Mesenchymal stem cell (in vitro differentiated cells and primary cell): ENCODE results near the gene GNPTG.

Experiments
- DNase-seq: peaks from one replicate; pipeline ENCODE4 v3.0.0-alpha.2; 2013
- H2AFZ ChIP-seq: one replicate; pipeline ENCODE4 v1.6.1; 2013; ENCODE audit warnings: low read depth, mild to moderate bottlenecking, control low read depth, inconsistent platforms, low read length, moderate library complexity
- H2AK5ac ChIP-seq: 2 replicates; pipeline ENCODE4 v1.6.1; 2013; ENCODE audit warnings: low read length, moderate library complexity, mild to moderate bottlenecking, inconsistent platforms; ENCODE audit not compliant: severe bottlenecking
- H2BK120ac ChIP-seq: one replicate; pipeline ENCODE4 v1.6.1; 2013; ENCODE audit warnings: low read depth, mild to moderate bottlenecking, inconsistent platforms, low read length, moderate library complexity
- H2BK12ac ChIP-seq, 2 experiments: one replicate each; pipeline ENCODE4 v1.6.1; 2013; ENCODE audit warnings: inconsistent platforms in 2 of 2, low read length in 2 of 2, mild to moderate bottlenecking in 2 of 2, moderate library complexity in 2 of 2, control low read depth in 1 of 2
- H2BK15ac ChIP-seq: one replicate; pipeline ENCODE4 v1.6.1; 2013; ENCODE audit warnings: mild to moderate bottlenecking, low read depth, inconsistent platforms; ENCODE audit not compliant: poor library complexity, severe bottlenecking
- H2BK5ac ChIP-seq: 2 replicates; pipeline ENCODE4 v1.6.1; 2013; ENCODE audit warnings: low read depth, mild to moderate bottlenecking, low read length, control low read depth, inconsistent platforms; ENCODE audit not compliant: poor library complexity, severe bottlenecking
- H3K14ac ChIP-seq, 2 experiments: one replicate each; pipeline ENCODE4 v1.6.1; 2013; ENCODE audit warnings: inconsistent platforms in 2 of 2, low read length in 2 of 2, control low read depth in 1 of 2, mild to moderate bottlenecking in 1 of 2, moderate library complexity in 1 of 2
- H3K18ac ChIP-seq, 2 experiments: one replicate each; pipeline ENCODE4 v1.6.1; 2013; ENCODE audit warnings: inconsistent platforms in 2 of 2, low read length in 2 of 2, control low read depth in 1 of 2, low read depth in 1 of 2, mild to moderate bottlenecking in 1 of 2
- H3K23ac ChIP-seq, 2 experiments: one replicate each; pipeline ENCODE4 v1.6.1; 2013; ENCODE audit warnings: inconsistent platforms in 2 of 2, low read length in 2 of 2, mild to moderate bottlenecking in 2 of 2, moderate library complexity in 2 of 2, control low read depth in 1 of 2
- H3K27ac ChIP-seq: 2 replicates; pipeline ENCODE4 v1.5.1; 2013; ENCODE audit warnings: mild to moderate bottlenecking, moderate library complexity, low read length, control low read depth, inconsistent platforms; ENCODE audit not compliant: poor library complexity, severe bottlenecking
- H3K27me3 ChIP-seq, 2 experiments: 2 replicates each; pipeline versions ENCODE4 v1.6.1 to v1.7.0; 2013; ENCODE audit warnings: low read length in 2 of 2, mild to moderate bottlenecking in 2 of 2, moderate library complexity in 2 of 2, control low read depth in 1 of 2, inconsistent platforms in 1 of 2; ENCODE audit not compliant: control insufficient read depth in 1 of 2, insufficient read depth in 1 of 2
- H3K36me3 ChIP-seq, 2 experiments: 2 replicates each; pipeline versions ENCODE4 v1.6.1 to v1.7.0; 2013; ENCODE audit warnings: low read length in 2 of 2, control low read depth in 1 of 2, inconsistent platforms in 1 of 2, low read depth in 1 of 2, mild to moderate bottlenecking in 1 of 2; ENCODE audit not compliant: insufficient read depth in 2 of 2, control insufficient read depth in 1 of 2
- H3K4ac ChIP-seq, 2 experiments: one replicate each; pipeline ENCODE4 v1.6.1; 2013; ENCODE audit warnings: inconsistent platforms in 2 of 2, low read length in 2 of 2, mild to moderate bottlenecking in 2 of 2, moderate library complexity in 2 of 2, control low read depth in 1 of 2, low read depth in 1 of 2
- H3K4me1 ChIP-seq: 2 replicates; pipeline ENCODE4 v1.6.1; 2013; ENCODE audit warnings: low read depth, low read length, control low read depth; ENCODE audit not compliant: control insufficient read depth, insufficient read depth
- H3K4me2 ChIP-seq: 2 replicates; pipeline ENCODE4 v1.6.1; 2013; ENCODE audit warnings: low read length, mild to moderate bottlenecking, inconsistent platforms; ENCODE audit not compliant: poor library complexity, severe bottlenecking
- H3K4me3 ChIP-seq, 2 experiments: 2 replicates each; pipeline versions ENCODE4 v1.5.1 to v1.7.0; 2013; ENCODE audit warnings: low read length in 2 of 2, mild to moderate bottlenecking in 2 of 2, control low read depth in 1 of 2, low read depth in 1 of 2; ENCODE audit not compliant: insufficient read depth in 1 of 2
- H3K79me1 ChIP-seq: replicated peaks from 2 replicates; pipeline ENCODE4 v1.6.1; 2013; ENCODE audit warnings: mild to moderate bottlenecking, control low read depth, low read length, inconsistent platforms; ENCODE audit not compliant: poor library complexity, severe bottlenecking
- H3K9ac ChIP-seq: 2 replicates; pipeline ENCODE4 v1.7.0; 2013; ENCODE audit warnings: mild to moderate bottlenecking, low read length, moderate library complexity
- H3K9me3 ChIP-seq: 2 replicates; pipeline ENCODE4 v1.7.0; 2013; ENCODE audit warnings: mild to moderate bottlenecking, low read length; ENCODE audit not compliant: control insufficient read depth
- H4K8ac ChIP-seq: one replicate; pipeline ENCODE4 v1.6.1; 2013; ENCODE audit warnings: inconsistent platforms, mild to moderate bottlenecking, low read length, moderate library complexity
- H4K91ac ChIP-seq: one replicate; pipeline ENCODE4 v1.6.1; 2013; ENCODE audit warnings: mild to moderate bottlenecking, low read length, inconsistent platforms
- WGBS: methylation state at CpG from one replicate; pipeline ENCODE4 v1.1.7; 2013; ENCODE audit warnings: mixed read lengths; 5-methylcytosine and 5-hydroxymethylcytosine counted together

The GNPTG gene

DNA sequence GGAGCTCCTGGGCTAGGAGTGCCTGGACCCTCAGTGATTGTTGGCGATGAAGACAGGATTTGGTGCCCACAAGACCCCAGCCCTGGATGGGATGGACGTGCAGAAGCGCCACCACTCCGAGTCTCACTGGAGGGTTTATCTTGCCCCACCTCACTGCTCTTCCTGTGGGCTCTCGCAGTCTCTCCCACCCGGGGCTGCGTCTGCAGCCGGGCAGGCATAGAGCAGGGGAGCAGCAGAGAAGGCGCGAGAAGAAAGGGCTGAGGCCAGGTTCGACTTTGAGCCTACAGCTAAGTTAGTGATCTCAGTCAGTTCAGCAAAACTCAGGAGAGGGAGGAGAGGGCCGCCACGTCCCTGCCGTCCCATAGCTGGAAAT lies 35.7 kb upstream of the GNPTG start:
- no peak overlapping the region for H3K18ac ChIP-seq
- H3K9ac ChIP-seq: no peak overlapping the region
- no peak overlapping the region for H2AK5ac ChIP-seq
- H3K23ac ChIP-seq: no peak overlapping the region
- peaks cover 75 to 90% of the 10 kb centered on the region in 2 experiments for H3K36me3 ChIP-seq
- H2BK120ac ChIP-seq: no peak overlapping the region
- H3K4me3 ChIP-seq: no peak overlapping the region
- no peak overlapping the region for H4K8ac ChIP-seq
- H3K27ac ChIP-seq: no peak overlapping the region
- WGBS: 93% methylated on average over 14 of the region's 14 CpGs
- DNase-seq: no peak
- no peak overlapping the region for H2AFZ ChIP-seq
- H3K4me1 ChIP-seq: peaks cover 29% of the 10 kb centered on the region
- no peak overlapping the region for H4K91ac ChIP-seq
- no peak overlapping the region for H3K4ac ChIP-seq
- peaks cover 35% of the 10 kb centered on the region for H3K79me1 ChIP-seq
- no peaks in the 10 kb centered on the region for H3K9me3 ChIP-seq
- H3K4me2 ChIP-seq: no peak overlapping the region
- no peak overlapping the region for H2BK15ac ChIP-seq
- H2BK5ac ChIP-seq: no peak overlapping the region
- H2BK12ac ChIP-seq: no peak overlapping the region
- no peaks in the 10 kb centered on the region for H3K27me3 ChIP-seq
- no peak overlapping the region for H3K14ac ChIP-seq

DNA sequence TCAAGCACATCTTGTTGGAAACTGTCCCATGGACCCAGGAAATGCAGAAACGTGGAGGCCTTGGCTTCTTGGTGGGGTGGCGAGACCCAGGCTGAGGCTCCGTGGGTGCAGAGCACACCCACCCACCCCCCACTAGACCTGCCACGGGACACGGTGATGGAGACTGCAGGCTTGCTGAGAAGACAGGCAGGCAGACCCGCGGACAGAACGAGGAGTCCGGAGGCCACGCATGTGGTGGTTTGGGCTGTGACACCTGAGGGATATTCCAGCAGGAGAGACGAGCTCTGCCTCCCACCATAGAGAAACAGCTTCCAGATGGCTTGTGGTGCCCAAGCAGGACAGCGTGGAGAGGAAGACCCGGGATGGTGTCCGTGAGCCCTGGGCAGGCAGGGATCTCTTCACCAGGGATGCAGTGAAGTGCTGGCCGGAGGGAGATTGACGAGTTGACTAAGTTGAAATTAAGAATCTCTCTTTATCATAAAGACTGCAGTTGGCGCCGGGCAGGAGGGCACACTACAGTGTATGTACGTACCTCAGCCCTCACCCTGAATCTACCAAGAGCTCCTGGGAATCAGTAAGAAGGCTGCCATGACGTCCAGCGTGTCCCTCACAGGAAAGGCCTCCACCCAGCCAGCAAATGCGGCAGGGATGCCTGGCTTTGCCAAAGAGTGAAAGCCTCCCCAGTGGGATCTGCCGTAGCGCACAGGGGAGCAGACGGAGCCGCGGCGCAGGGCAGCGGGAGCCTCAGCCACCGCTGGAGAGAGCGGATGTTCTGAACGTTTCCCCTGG lies 34.1 kb upstream of the GNPTG start:
- Histone ChIP-seq H3K4me1 (peaks cover 15% of the 10 kb centered on the region), H2BK15ac (no peak overlapping the region), H3K4me2 (no peak overlapping the region), H2BK12ac (no peak overlapping the region), H2AK5ac (no peak overlapping the region), H3K36me3 (peaks cover 86 to 95% of the 10 kb centered on the region in 2 experiments), H3K14ac (no peak overlapping the region), H3K4ac (no peak overlapping the region), H3K27me3 (no peaks in the 10 kb centered on the region), H3K79me1 (peaks cover 37% of the 10 kb centered on the region), H3K9me3 (no peaks in the 10 kb centered on the region), H4K8ac (no peak overlapping the region), H4K91ac (no peak overlapping the region), H2BK120ac (no peak overlapping the region), H3K18ac (no peak overlapping the region), H3K27ac (no peak overlapping the region), H2BK5ac (no peak overlapping the region), H3K9ac (no peak overlapping the region), H2AFZ (no peak overlapping the region), H3K4me3 (no peak overlapping the region), H3K23ac (no peak overlapping the region)
- no peak for DNase-seq
- WGBS: 97% methylated on average over 32 of the region's 32 CpGs

DNA sequence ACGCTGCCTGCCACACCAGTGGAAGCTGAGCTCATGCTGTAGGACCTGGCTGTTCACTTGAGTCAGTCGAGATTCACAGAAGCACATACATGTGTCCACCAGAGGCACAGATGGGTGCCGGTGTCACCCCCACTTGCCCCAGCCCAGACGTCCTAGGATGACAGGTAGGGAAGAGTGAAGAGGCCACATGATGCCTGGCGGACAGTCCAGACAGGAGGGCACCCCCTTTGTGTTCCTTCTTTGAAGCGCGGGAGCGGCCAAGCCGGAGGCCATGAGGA lies 33.5 kb upstream of the GNPTG start:
- Histone ChIP-seq H2AK5ac (no peak overlapping the region), H3K27ac (no peak overlapping the region), H2BK12ac (no peak overlapping the region), H4K91ac (peak overlapping the region; percentile 31), H3K4me3 (no peak overlapping the region), H3K9me3 (no peaks in the 10 kb centered on the region), H3K36me3 (peaks cover 84 to 94% of the 10 kb centered on the region in 2 experiments), H3K4ac (no peak overlapping the region), H3K18ac (no peak overlapping the region), H2BK5ac (no peak overlapping the region), H3K9ac (no peak overlapping the region), H3K27me3 (no peaks in the 10 kb centered on the region), H3K23ac (no peak overlapping the region), H3K4me2 (no peak overlapping the region), H3K4me1 (peaks cover 11% of the 10 kb centered on the region), H2AFZ (no peak overlapping the region), H4K8ac (no peak overlapping the region), H2BK15ac (no peak overlapping the region), H2BK120ac (no peak overlapping the region), H3K14ac (no peak overlapping the region), H3K79me1 (peaks cover 38% of the 10 kb centered on the region)
- no peak for DNase-seq
- WGBS: 94% methylated on average over 9 of the region's 9 CpGs

DNA sequence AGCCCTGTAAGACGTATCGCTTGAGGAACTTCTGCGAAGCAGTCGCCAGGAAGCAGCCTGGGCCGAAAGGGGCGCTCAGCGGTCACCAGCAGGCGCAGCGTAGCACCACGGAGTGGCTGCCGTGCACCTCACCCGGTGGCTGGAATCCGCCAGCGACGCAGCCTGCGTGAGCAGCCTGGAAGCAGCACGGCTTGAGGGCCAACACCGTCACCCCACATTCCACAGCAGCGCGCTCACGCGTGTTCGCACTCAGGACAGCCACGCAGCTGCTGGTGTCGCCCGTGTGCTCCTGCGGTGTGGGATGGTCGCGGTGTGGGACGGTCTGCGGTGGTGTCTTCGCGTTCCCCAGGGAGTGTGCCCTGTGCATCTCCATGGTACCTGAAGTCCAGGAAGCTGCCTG lies 32.7 kb upstream of the GNPTG start:
- no peak overlapping the region for H3K27ac ChIP-seq
- H3K9ac ChIP-seq: no peak overlapping the region
- no peak overlapping the region for H4K91ac ChIP-seq
- H2AFZ ChIP-seq: no peak overlapping the region
- no peak overlapping the region for H2BK15ac ChIP-seq
- H2BK12ac ChIP-seq: no peak overlapping the region
- no peak overlapping the region for H2BK5ac ChIP-seq
- no peak overlapping the region for H3K14ac ChIP-seq
- WGBS: 95% methylated on average over 33 of the region's 33 CpGs
- no peak overlapping the region for H3K4me2 ChIP-seq
- no peak for DNase-seq
- H3K18ac ChIP-seq: no peak overlapping the region
- no peak overlapping the region for H3K23ac ChIP-seq
- peaks cover 6% of the 10 kb centered on the region for H3K4me1 ChIP-seq
- no peaks in the 10 kb centered on the region for H3K9me3 ChIP-seq
- peaks cover 90 to 96% of the 10 kb centered on the region in 2 experiments for H3K36me3 ChIP-seq
- no peak overlapping the region for H3K4me3 ChIP-seq
- no peaks in the 10 kb centered on the region for H3K27me3 ChIP-seq
- peaks cover 45% of the 10 kb centered on the region for H3K79me1 ChIP-seq
- H2BK120ac ChIP-seq: no peak overlapping the region
- H3K4ac ChIP-seq: no peak overlapping the region
- H4K8ac ChIP-seq: no peak overlapping the region
- no peak overlapping the region for H2AK5ac ChIP-seq
